H1 (cell line): Measurements from ENCODE around the gene TTC13.

Source experiments
- CBX8 ChIP-seq: fragments of 300-800, 300-1000 bp; sonication (generic); IDR thresholded peaks from 2 replicates; pipeline ENCODE4 v1.7.1; 2016; ENCODE audit warnings: low read depth, low read length, borderline replicate concordance
- CEBPB ChIP-seq: IDR thresholded peaks from 2 replicates; pipeline ENCODE4 v1.6.1; 2012; ENCODE audit warnings: low read depth, low read length
- EP300 ChIP-seq, 2 experiments: IDR thresholded peaks; 1 replicate in 1 of 2; 2 replicates in 1 of 2; pipeline ENCODE4 v1.6.1; 2011 to 2012; ENCODE audit warnings: low read depth in 2 of 2, low read length in 2 of 2, mild to moderate bottlenecking in 2 of 2, borderline replicate concordance in 1 of 2, inconsistent platforms in 1 of 2, moderate library complexity in 1 of 2
- EZH2 ChIP-seq: fragments of 200-600 bp; sonication (generic); IDR thresholded peaks from 2 replicates; pipeline ENCODE4 v1.7.1; 2012; ENCODE audit warnings: low read depth, mild to moderate bottlenecking, moderate library complexity, low read length, inconsistent platforms; ENCODE audit not compliant: severe bottlenecking
- GABPA ChIP-seq: IDR thresholded peaks from 2 replicates; pipeline ENCODE4 v1.6.1; 2011; ENCODE audit warnings: mild to moderate bottlenecking, low read length, moderate library complexity, borderline replicate concordance; ENCODE audit not compliant: insufficient read depth
- JUN ChIP-seq: IDR thresholded peaks from 2 replicates; pipeline ENCODE4 v1.6.1; 2011; ENCODE audit warnings: low read depth, mild to moderate bottlenecking, improper control_type of control experiment, low read length
- POLR2A ChIP-seq, 2 experiments: IDR thresholded peaks; 1 replicate in 1 of 2; 2 replicates in 1 of 2; pipeline ENCODE4 v1.6.1; 2011; ENCODE audit warnings: low read depth in 2 of 2, low read length in 2 of 2, mild to moderate bottlenecking in 2 of 2; ENCODE audit errors: control extremely low read depth in 1 of 2
- POLR2AphosphoS5 ChIP-seq: IDR thresholded peaks from 2 replicates; pipeline ENCODE4 v1.6.1; 2011; ENCODE audit warnings: low read depth, low read length
- SIN3A ChIP-seq, 2 experiments: IDR thresholded peaks in 1 of 2; conservative IDR thresholded peaks in 1 of 2; 2 replicates each; pipeline ENCODE4 v1.6.1; 2011 to 2012; ENCODE audit warnings: low read length in 2 of 2, improper control_type of control experiment in 1 of 2, low read depth in 1 of 2, mild to moderate bottlenecking in 1 of 2
- SP1 ChIP-seq: IDR thresholded peaks from 2 replicates; pipeline ENCODE4 v1.6.1; 2011; ENCODE audit warnings: low read depth, low read length
- SRF ChIP-seq: IDR thresholded peaks from 2 replicates; pipeline ENCODE4 v1.6.1; 2011; ENCODE audit warnings: mild to moderate bottlenecking, low read depth, low read length, moderate library complexity
- TCF12 ChIP-seq: IDR thresholded peaks from 2 replicates; pipeline ENCODE4 v1.6.1; 2011; ENCODE audit warnings: low read depth, mild to moderate bottlenecking, low read length
- TF ChIP-seq, protein P1 (sequence below), 3 experiments: IDR thresholded peaks; 1 replicate in 2 of 3; 2 replicates in 1 of 3; pipeline versions ENCODE4 v1.5.1 to v1.6.1; 2011; ENCODE audit warnings: low read length in 3 of 3, mild to moderate bottlenecking in 3 of 3, inconsistent platforms in 2 of 3, low read depth in 1 of 3, moderate library complexity in 1 of 3; ENCODE audit not compliant: insufficient read depth in 1 of 3; ENCODE audit errors: control extremely low read depth in 1 of 3
- TF ChIP-seq, protein P2 (sequence below): IDR thresholded peaks from 2 replicates; pipeline ENCODE4 v1.6.1; 2012; ENCODE audit warnings: inconsistent platforms

DNA sequence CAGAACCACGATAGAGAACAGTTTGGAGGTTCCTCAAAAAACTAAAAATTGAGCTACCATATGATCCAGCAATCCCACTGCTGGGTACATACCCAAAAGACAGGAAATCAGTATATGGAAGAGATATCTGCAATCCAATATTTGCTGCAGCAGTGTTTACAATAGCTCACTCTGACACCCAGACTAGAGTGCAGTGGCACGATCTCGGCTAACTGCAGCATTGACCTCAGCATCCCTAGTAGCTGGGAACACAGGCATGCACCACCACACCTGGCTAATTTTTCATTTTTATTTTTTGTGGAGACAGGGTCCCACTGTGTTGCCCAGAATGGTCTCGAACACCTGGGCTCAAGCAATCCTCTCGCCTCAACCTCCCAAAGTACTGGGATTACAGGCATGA, 13.1 kb downstream of the TTC13 start:
- no peak for TF ChIP-seq POLR2A (IDR thresholded peaks at IDR 0.05; ENCODE audit: control extremely low read depth in 1 of 2, low read depth in 2 of 2, low read length in 2 of 2)
- TF ChIP-seq, protein P1, sequence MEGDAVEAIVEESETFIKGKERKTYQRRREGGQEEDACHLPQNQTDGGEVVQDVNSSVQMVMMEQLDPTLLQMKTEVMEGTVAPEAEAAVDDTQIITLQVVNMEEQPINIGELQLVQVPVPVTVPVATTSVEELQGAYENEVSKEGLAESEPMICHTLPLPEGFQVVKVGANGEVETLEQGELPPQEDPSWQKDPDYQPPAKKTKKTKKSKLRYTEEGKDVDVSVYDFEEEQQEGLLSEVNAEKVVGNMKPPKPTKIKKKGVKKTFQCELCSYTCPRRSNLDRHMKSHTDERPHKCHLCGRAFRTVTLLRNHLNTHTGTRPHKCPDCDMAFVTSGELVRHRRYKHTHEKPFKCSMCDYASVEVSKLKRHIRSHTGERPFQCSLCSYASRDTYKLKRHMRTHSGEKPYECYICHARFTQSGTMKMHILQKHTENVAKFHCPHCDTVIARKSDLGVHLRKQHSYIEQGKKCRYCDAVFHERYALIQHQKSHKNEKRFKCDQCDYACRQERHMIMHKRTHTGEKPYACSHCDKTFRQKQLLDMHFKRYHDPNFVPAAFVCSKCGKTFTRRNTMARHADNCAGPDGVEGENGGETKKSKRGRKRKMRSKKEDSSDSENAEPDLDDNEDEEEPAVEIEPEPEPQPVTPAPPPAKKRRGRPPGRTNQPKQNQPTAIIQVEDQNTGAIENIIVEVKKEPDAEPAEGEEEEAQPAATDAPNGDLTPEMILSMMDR (IDR thresholded peaks at IDR 0.05; ENCODE audit: control extremely low read depth in 1 of 3, insufficient read depth in 1 of 3, low read depth in 1 of 3, low read length in 3 of 3), result no peak
- TF ChIP-seq EZH2, result no peak
- no peak for TF ChIP-seq JUN
- no peak for TF ChIP-seq TCF12
- TF ChIP-seq SIN3A (conservative IDR thresholded peaks at IDR 0.05 in 1 of 2, IDR thresholded peaks at IDR 0.05 in 1 of 2; ENCODE audit: low read depth in 1 of 2, low read length in 2 of 2), result no peak
- TF ChIP-seq GABPA, result no peak
- no peak for TF ChIP-seq CBX8
- TF ChIP-seq, protein P2, sequence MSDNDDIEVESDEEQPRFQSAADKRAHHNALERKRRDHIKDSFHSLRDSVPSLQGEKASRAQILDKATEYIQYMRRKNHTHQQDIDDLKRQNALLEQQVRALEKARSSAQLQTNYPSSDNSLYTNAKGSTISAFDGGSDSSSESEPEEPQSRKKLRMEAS, result no peak
- no peak for TF ChIP-seq POLR2AphosphoS5
- no peak for TF ChIP-seq SP1
- TF ChIP-seq EP300 (IDR thresholded peaks at IDR 0.05; ENCODE audit: borderline replicate concordance in 1 of 2, low read depth in 2 of 2, low read length in 2 of 2), result no peak
- TF ChIP-seq CEBPB, result no peak
- TF ChIP-seq SRF, result no peak
